Measurements from ENCODE around the gene ZNF43.

ZNF43 gene

DNA sequence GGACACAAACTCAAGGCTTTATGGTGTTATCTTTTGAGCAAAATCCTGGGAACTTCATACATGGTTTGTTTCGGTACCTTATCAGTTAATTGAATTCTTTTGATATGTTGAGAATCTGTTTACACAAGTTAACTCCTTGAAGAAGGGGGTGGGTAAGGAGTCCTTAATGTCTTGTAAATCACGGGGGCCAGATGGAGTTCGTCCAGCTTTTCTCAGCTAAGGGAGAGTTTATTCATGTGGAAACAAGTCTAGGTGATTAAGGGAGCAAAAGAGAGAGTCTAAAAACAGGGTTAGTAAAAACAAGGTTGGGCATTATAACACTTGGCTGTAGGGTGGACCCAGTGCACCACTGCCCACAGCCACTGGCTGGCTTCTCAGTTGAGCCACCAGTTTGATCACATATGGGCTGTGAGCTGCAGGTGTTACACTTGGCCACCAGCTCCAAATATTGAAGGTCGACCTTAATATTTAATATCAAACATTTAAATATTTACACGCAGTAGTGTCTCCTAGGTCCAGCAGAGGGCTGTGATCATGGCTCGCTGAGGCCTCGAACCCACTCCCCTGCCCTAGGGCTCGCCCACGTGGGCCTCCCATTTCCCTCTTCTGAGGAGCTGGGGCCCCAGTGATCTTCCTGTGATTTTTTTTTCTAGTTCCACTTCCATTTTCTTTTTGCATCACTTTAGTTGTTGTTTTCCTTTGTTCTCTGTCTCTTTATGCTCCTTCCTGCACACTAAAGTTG, 21.0 kb upstream of the ZNF43 start:
- Histone ChIP-seq H3K4me3 (ENCODE audit: low read depth in 1 of 2, low read length in 2 of 2) (no peak overlapping the region), H4K20me1 (ENCODE audit: insufficient read depth, low read length) (no peaks in the 10 kb centered on the region), H3K27ac (ENCODE audit: low read length) (no peak overlapping the region), H3K9me3 (ENCODE audit: insufficient read depth, low read length, severe bottlenecking) (no peaks in the 10 kb centered on the region), H3K4me2 (ENCODE audit: insufficient read depth, low read length) (no peak overlapping the region), H3K4me1 (ENCODE audit: insufficient read depth, low read length) (peaks cover 6% of the 10 kb centered on the region), H3K79me2 (ENCODE audit: insufficient read depth, low read length) (peaks cover 4% of the 10 kb centered on the region), H3K36me3 (ENCODE audit: insufficient read depth, low read length) (no peaks in the 10 kb centered on the region), H3K9ac (ENCODE audit: low read depth, low read length) (no peak overlapping the region), H2AFZ (ENCODE audit: low read depth, low read length) (no peak overlapping the region), H3K27me3 (ENCODE audit: insufficient read depth, low read length, poor library complexity) (no peaks in the 10 kb centered on the region)
- TF ChIP-seq, protein P1, sequence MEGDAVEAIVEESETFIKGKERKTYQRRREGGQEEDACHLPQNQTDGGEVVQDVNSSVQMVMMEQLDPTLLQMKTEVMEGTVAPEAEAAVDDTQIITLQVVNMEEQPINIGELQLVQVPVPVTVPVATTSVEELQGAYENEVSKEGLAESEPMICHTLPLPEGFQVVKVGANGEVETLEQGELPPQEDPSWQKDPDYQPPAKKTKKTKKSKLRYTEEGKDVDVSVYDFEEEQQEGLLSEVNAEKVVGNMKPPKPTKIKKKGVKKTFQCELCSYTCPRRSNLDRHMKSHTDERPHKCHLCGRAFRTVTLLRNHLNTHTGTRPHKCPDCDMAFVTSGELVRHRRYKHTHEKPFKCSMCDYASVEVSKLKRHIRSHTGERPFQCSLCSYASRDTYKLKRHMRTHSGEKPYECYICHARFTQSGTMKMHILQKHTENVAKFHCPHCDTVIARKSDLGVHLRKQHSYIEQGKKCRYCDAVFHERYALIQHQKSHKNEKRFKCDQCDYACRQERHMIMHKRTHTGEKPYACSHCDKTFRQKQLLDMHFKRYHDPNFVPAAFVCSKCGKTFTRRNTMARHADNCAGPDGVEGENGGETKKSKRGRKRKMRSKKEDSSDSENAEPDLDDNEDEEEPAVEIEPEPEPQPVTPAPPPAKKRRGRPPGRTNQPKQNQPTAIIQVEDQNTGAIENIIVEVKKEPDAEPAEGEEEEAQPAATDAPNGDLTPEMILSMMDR (IDR thresholded peaks at IDR 0.05; ENCODE audit: borderline replicate concordance, extremely low read depth, low read length, poor library complexity, severe bottlenecking): no peak
- no peak for TF ChIP-seq EZH2 (IDR thresholded peaks at IDR 0.05; ENCODE audit: borderline replicate concordance, low read depth, low read length, severe bottlenecking)
- ATAC-seq (ENCODE audit: insufficient read depth, low read depth): no peak
- DNase-seq: no peak

DNA sequence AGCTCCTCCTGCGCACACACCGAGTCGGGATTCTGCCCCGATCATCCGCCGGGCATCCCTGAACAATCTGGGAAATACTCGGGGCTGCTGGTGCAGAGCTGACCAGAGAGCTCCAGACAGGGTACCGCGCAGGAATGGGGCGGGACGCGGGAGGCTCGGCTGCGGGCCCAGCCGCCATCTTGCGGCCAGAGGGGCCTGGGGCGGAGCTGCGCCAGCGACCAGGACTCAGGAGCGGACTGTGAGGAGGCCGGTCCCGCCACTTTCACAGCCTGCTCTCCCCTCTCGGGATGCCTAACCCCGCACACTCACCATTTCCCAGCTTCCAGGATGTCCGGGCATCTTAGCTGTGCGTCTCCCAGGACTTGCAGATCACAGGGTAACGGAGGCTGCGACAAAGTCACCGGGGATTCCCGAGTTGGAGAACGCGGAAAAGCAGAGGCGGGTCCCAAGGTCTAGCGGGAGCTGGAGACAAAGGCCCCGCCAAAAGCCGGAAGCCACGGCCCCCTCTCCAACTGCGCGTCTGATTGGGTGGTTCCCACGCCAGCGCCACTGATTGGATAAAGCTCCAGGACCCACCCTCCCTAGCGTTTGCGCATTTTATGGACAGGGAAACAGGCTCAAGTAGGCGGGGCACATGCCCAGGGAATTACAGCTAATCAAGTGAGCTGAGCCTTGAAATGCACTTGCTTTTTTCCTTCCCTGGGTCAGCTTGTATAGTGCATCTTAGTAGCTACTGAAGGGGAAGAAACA, 15.8 kb upstream of the ZNF43 start:
- ATAC-seq (ENCODE audit: insufficient read depth, low read depth) (peak; percentile 98), DNase-seq (peak; percentile 97)
- H3K36me3 ChIP-seq (ENCODE audit: insufficient read depth, low read length): peaks cover 46% of the 10 kb centered on the region
- H2AFZ ChIP-seq (ENCODE audit: low read depth, low read length): peak overlapping the region; percentile 100
- peak overlapping the region; percentile 75 for H3K4me2 ChIP-seq (ENCODE audit: insufficient read depth, low read length)
- H3K27ac ChIP-seq (ENCODE audit: low read length): peak overlapping the region; percentile 100
- H3K27me3 ChIP-seq (ENCODE audit: insufficient read depth, low read length, poor library complexity): no peaks in the 10 kb centered on the region
- no peaks in the 10 kb centered on the region for H3K9me3 ChIP-seq (ENCODE audit: insufficient read depth, low read length, severe bottlenecking)
- H3K4me3 ChIP-seq (ENCODE audit: low read depth in 1 of 2, low read length in 2 of 2): peak overlapping the region; percentile 97 to 99
- H4K20me1 ChIP-seq (ENCODE audit: insufficient read depth, low read length): peaks cover 30% of the 10 kb centered on the region; the same call in 1 of the 2 replicates
- peak overlapping the region; percentile 99 for H3K9ac ChIP-seq (ENCODE audit: low read depth, low read length)
- H3K4me1 ChIP-seq (ENCODE audit: insufficient read depth, low read length): peaks cover 41% of the 10 kb centered on the region
- TF ChIP-seq, protein P1 (IDR thresholded peaks at IDR 0.05; ENCODE audit: borderline replicate concordance, extremely low read depth, low read length, poor library complexity, severe bottlenecking): peak; percentile 32
- TF ChIP-seq EZH2 (IDR thresholded peaks at IDR 0.05; ENCODE audit: borderline replicate concordance, low read depth, low read length, severe bottlenecking): no peak
- H3K79me2 ChIP-seq (ENCODE audit: insufficient read depth, low read length): peaks cover 55% of the 10 kb centered on the region

DNA sequence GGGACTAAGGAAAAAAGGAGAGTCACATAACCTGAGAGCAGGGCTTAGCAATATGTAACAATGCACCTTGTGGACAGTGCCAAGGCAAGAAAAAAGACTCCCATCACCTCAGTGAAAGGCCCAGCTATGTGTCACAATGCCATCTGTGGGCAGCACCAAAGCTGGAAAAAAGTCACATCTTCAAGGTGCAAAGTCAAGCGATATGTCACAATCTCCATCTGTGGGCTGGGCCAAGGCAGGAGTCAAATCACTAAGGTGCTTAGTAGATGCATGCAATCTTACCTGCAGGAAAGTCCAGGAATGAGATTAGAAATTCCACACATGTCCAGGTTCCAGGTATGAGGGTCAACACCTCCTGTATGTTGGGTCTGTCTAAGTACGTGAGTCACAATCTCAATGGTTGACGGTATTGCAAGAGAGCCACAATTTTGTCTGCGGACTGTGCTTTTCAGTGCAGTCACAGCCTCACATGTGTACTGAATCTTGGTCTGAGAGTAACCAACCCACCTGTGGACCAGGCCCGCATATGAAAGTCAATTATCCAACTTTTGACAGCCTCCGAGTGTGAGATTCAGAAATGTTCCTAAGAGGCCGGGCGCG, 14.8 kb upstream of the ZNF43 start:
- Histone ChIP-seq H3K4me3 (ENCODE audit: low read depth in 1 of 2, low read length in 2 of 2) (peak overlapping the region; percentile 97 to 99; a peak in 3 of 4 replicates), H3K36me3 (ENCODE audit: insufficient read depth, low read length) (peaks cover 57% of the 10 kb centered on the region), H3K4me1 (ENCODE audit: insufficient read depth, low read length) (peaks cover 43% of the 10 kb centered on the region), H3K79me2 (ENCODE audit: insufficient read depth, low read length) (peaks cover 65% of the 10 kb centered on the region), H3K4me2 (ENCODE audit: insufficient read depth, low read length) (peak overlapping the region; percentile 75), H4K20me1 (ENCODE audit: insufficient read depth, low read length) (peaks cover 39% of the 10 kb centered on the region; the same call in 1 of the 2 replicates), H3K9me3 (ENCODE audit: insufficient read depth, low read length, severe bottlenecking) (no peaks in the 10 kb centered on the region), H2AFZ (ENCODE audit: low read depth, low read length) (no peak overlapping the region), H3K27ac (ENCODE audit: low read length) (peak overlapping the region; percentile 100), H3K9ac (ENCODE audit: low read depth, low read length) (peak overlapping the region; percentile 99), H3K27me3 (ENCODE audit: insufficient read depth, low read length, poor library complexity) (no peaks in the 10 kb centered on the region)
- DNase-seq (no peak), ATAC-seq (ENCODE audit: insufficient read depth, low read depth) (no peak)
- TF ChIP-seq EZH2 (IDR thresholded peaks at IDR 0.05; ENCODE audit: borderline replicate concordance, low read depth, low read length, severe bottlenecking): no peak
- TF ChIP-seq, protein P1 (IDR thresholded peaks at IDR 0.05; ENCODE audit: borderline replicate concordance, extremely low read depth, low read length, poor library complexity, severe bottlenecking): no peak

All from DND-41 (cell line).